A549 (cell line): ENCODE results near the gene MCFD2.

Experiments
- CHD2 ChIP-seq: fragments of 150-350 bp; IDR thresholded peaks from 2 replicates; pipeline ENCODE4 v1.6.1; 2014; ENCODE audit warnings: low read length; ENCODE audit not compliant: partially characterized antibody
- CTCF ChIP-seq: fragments of >200 bp; sonication (Bioruptor Twin); formaldehyde crosslinking; IDR thresholded peaks from 3 replicates; pipeline ENCODE4 v1.5.1; 2016
- EP300 ChIP-seq, 2 experiments: fragments of >200 bp; sonication (Bioruptor Twin); formaldehyde crosslinking; IDR thresholded peaks; 2 replicates in 1 of 2; 3 replicates in 1 of 2; pipeline ENCODE4 v1.6.1; 2016 to 2017
- HMGXB4 ChIP-seq: fragments of 250-450 bp; sonication (Bioruptor Pico); IDR thresholded peaks from 2 replicates; pipeline ENCODE4 v1.5.0; 2021; ENCODE audit warnings: mild to moderate bottlenecking, moderate library complexity, borderline replicate concordance
- JUN ChIP-seq, 2 experiments: fragments of >200 bp; sonication (Bioruptor Twin); formaldehyde crosslinking; IDR thresholded peaks; 2 replicates in 1 of 2; 3 replicates in 1 of 2; pipeline ENCODE4 v1.6.1; 2016 to 2017
- RAD21 ChIP-seq, 2 experiments: fragments of >200 bp in 1 of 2; sonication (Bioruptor Twin) in 1 of 2; formaldehyde crosslinking in 1 of 2; IDR thresholded peaks in 1 of 2; conservative IDR thresholded peaks in 1 of 2; 2 replicates in 1 of 2; 3 replicates in 1 of 2; pipeline ENCODE4 v1.6.1; 2012 to 2018; ENCODE audit warnings: inconsistent platforms in 1 of 2

GRCh38 chr2:46925474-46926351 lies 10.1 kb upstream of the MCFD2 start:
- no peak for TF ChIP-seq CTCF
- TF ChIP-seq CHD2, result no peak
- TF ChIP-seq EP300 (IDR thresholded peaks at IDR 0.05), result no peak
- no peak for TF ChIP-seq HMGXB4 (CRISPR knock-in tag)
- no peak for TF ChIP-seq JUN (IDR thresholded peaks at IDR 0.05)
- no peak for TF ChIP-seq RAD21 (conservative IDR thresholded peaks at IDR 0.05 in 1 of 2, IDR thresholded peaks at IDR 0.05 in 1 of 2)
